Natural killer cell (primary cell): ENCODE measurements around the gene MYLK4. TPM values are rescaled to one million over a fixed set of nuclear protein-coding genes. Genes with fewer than 3 reads are reported as not detected.

Experiments used
- ATAC-seq, 3 donors: fragments of 150-1000 bp in 2 of 3; fragments of 200-7000 bp in 1 of 3; cut with Tn5 transposase; 1 replicate in 1 of 3; 2 replicates in 2 of 3; pipeline ENCODE4 v1.10.0; 2021; ENCODE audit warnings: mild to moderate bottlenecking in 2 of 3, moderate library complexity in 2 of 3
- DNase-seq, 2 donors: peaks; one replicate each; pipeline versions ENCODE4 v3.0.0 to v3.0.0-alpha.2; 2013 to 2021; ENCODE audit warnings: mixed read lengths in 1 of 2
- H3K27ac ChIP-seq: one replicate; pipeline ENCODE4 v1.5.1; 2013; ENCODE audit warnings: mild to moderate bottlenecking, low read length
- H3K27me3 ChIP-seq: one replicate; pipeline ENCODE4 v1.6.1; 2013; ENCODE audit warnings: low read length; ENCODE audit not compliant: control insufficient read depth, insufficient read depth
- H3K36me3 ChIP-seq: one replicate; pipeline ENCODE4 v1.6.1; 2013; ENCODE audit warnings: low read length; ENCODE audit not compliant: control insufficient read depth, insufficient read depth
- H3K4me1 ChIP-seq: one replicate; pipeline ENCODE4 v1.6.1; 2013; ENCODE audit warnings: low read length; ENCODE audit not compliant: control insufficient read depth, insufficient read depth
- H3K4me3 ChIP-seq: one replicate; pipeline ENCODE4 v1.5.1; 2013; ENCODE audit warnings: low read length
- H3K9me3 ChIP-seq: one replicate; pipeline ENCODE4 v1.6.1; 2013; ENCODE audit warnings: low read length; ENCODE audit not compliant: control insufficient read depth, insufficient read depth
- H3K27ac Mint-ChIP-seq, 2 donors: one replicate each; pipeline ENCODE4 v1.8.0; 2022; ENCODE audit warnings: mild to moderate bottlenecking in 2 of 2, mixed read lengths in 2 of 2, moderate library complexity in 1 of 2
- H3K27me3 Mint-ChIP-seq, 2 donors: one replicate each; pipeline ENCODE4 v1.8.0; 2022; ENCODE audit warnings: low read depth in 2 of 2, mixed read lengths in 2 of 2
- H3K36me3 Mint-ChIP-seq: one replicate; pipeline ENCODE4 v1.8.0; 2022; ENCODE audit warnings: mixed read lengths
- H3K4me1 Mint-ChIP-seq, 2 donors: one replicate each; pipeline ENCODE4 v1.8.0; 2022; ENCODE audit warnings: mixed read lengths in 2 of 2
- H3K4me3 Mint-ChIP-seq: one replicate; pipeline ENCODE4 v1.8.0; 2022; ENCODE audit warnings: mild to moderate bottlenecking, moderate library complexity, mixed read lengths
- H3K9me3 Mint-ChIP-seq, 2 donors: one replicate each; pipeline ENCODE4 v1.8.0; 2022; ENCODE audit warnings: mixed read lengths in 2 of 2
- WGBS: methylation state at CpG from one replicate; pipeline ENCODE4 v1.1.7; 2013; ENCODE audit warnings: missing lambda C conversion rate; ENCODE audit not compliant: insufficient coverage; 5-methylcytosine and 5-hydroxymethylcytosine counted together
- intact Hi-C: fragments of 100-400 bp; cut with micrococcal nuclease; formaldehyde crosslinking; loops from one replicate; pipeline ENCODE4 v1.14.2; 2022
- total RNA-seq, 4 donors: library from RNA; stranded (reverse); fragments of 120-200 nt in 1 of 4; gene quantifications; one replicate each; pipeline versions ENCODE4 v1.2.3 to v1.2.4, GENCODE V29; 2013 to 2022
- TF ChIP-seq, protein P1 (sequence below): fragments of 200-600 bp; IDR thresholded peaks from one replicate; pipeline ENCODE4 v1.8.0; 2022; ENCODE audit warnings: antibody characterized with exemption

Gene MYLK4
- total RNA-seq, 3 donors from 2014 or later (not counting 1 experiment from before 2014, with no cell fraction given): 0.45 to 1.1 (median 0.88) TPM

DNA sequence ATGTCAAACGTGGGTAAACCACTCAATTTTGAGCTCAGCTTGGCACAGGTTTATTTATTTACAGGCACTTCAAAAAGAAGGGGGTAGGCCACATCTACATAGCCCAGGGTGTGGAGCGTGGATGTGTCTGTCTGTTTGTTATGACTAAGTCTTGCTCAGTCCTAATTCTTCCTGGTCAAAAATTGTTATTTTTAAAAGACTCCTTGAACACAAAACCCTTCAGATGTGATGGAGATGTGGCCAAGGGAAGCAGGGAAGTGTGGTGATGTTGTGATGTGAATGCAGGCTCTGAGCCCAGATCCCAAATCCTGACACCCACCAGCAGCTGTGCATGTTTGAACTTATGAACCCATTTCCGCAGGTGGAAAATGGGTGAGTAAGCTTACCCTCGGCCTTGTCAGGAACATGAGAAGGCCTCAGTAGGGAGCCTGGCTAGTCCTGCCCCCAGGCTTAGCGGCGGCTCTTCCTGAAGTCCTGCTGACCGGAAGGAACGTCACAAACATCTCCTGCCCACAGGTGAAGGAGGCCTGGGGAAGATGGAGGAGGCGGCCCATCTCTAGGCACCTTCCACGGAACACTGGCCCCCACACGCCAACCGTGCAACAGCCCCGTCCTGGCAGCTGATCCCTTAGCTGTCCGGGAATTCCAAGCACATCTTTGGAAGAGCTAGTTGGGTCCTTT is 119.7 kb downstream of the MYLK4 start:
- WGBS: 86% methylated on average over 14 of the region's 14 CpGs
- Mint-ChIP-seq H3K4me1 (peaks cover 0 to 5% of the 10 kb centered on the region in 2 donors), H3K9me3 (no peaks in the 10 kb centered on the region), H3K36me3 (no peaks in the 10 kb centered on the region), H3K27ac (no peak overlapping the region), H3K4me3 (no peak overlapping the region), H3K27me3 (peaks cover 8 to 17% of the 10 kb centered on the region in 2 donors)
- Histone ChIP-seq H3K36me3 (no peaks in the 10 kb centered on the region), H3K4me3 (no peak overlapping the region), H3K27ac (no peak overlapping the region), H3K27me3 (peaks cover 2% of the 10 kb centered on the region), H3K9me3 (no peaks in the 10 kb centered on the region), H3K4me1 (peaks cover 8% of the 10 kb centered on the region)
- TF ChIP-seq, protein P1, sequence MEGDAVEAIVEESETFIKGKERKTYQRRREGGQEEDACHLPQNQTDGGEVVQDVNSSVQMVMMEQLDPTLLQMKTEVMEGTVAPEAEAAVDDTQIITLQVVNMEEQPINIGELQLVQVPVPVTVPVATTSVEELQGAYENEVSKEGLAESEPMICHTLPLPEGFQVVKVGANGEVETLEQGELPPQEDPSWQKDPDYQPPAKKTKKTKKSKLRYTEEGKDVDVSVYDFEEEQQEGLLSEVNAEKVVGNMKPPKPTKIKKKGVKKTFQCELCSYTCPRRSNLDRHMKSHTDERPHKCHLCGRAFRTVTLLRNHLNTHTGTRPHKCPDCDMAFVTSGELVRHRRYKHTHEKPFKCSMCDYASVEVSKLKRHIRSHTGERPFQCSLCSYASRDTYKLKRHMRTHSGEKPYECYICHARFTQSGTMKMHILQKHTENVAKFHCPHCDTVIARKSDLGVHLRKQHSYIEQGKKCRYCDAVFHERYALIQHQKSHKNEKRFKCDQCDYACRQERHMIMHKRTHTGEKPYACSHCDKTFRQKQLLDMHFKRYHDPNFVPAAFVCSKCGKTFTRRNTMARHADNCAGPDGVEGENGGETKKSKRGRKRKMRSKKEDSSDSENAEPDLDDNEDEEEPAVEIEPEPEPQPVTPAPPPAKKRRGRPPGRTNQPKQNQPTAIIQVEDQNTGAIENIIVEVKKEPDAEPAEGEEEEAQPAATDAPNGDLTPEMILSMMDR: no peak
- no peak for ATAC-seq
- no peak for DNase-seq
- intact Hi-C loops: loop anchor here (5.0 kb wide), 1 partner anchor 434 kb away; no protein-coding TSS in a partner anchor

DNA sequence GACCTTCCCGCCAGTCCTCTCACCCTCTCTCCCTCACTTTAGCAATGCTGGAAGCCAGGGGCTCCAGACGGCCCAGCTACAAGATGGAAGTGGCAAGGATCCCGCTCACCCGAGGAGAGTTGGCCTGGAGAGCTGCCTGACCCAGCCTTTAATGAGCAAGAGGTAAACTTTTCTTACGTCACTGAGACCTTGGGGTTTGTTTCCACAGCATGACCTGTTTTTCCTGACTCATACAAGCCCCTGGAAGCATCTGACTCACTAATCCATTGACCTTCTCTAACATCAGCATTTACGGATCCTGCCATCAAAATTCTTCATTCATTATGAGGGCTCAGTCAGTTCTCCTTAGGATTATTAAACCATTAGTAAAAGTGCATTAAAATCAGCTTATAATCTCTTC is 120.4 kb downstream of the MYLK4 start:
- DNase-seq (no peak), ATAC-seq (no peak)
- H3K36me3 ChIP-seq: no peaks in the 10 kb centered on the region
- H3K4me3 ChIP-seq: no peak overlapping the region
- Mint-ChIP-seq H3K4me1 (peaks cover 0 to 5% of the 10 kb centered on the region in 2 donors), H3K9me3 (no peaks in the 10 kb centered on the region), H3K27ac (no peak overlapping the region), H3K4me3 (no peak overlapping the region), H3K27me3 (peaks cover 8 to 11% of the 10 kb centered on the region in 2 donors), H3K36me3 (no peaks in the 10 kb centered on the region)
- peaks cover 2% of the 10 kb centered on the region for H3K27me3 ChIP-seq
- TF ChIP-seq, protein P1: no peak
- H3K4me1 ChIP-seq: peaks cover 8% of the 10 kb centered on the region
- WGBS: 93% methylated on average over 5 of the region's 6 CpGs
- intact Hi-C loops: loop anchor here (5.0 kb wide), 1 partner anchor 433 kb away; no protein-coding TSS in a partner anchor
- no peak overlapping the region for H3K27ac ChIP-seq
- no peaks in the 10 kb centered on the region for H3K9me3 ChIP-seq

- ATAC-seq: no peak
- no peak overlapping the region for H3K27ac ChIP-seq
- DNase-seq: no peak
- H3K4me1 ChIP-seq: no peaks in the 10 kb centered on the region
- H3K36me3 ChIP-seq: no peaks in the 10 kb centered on the region
- WGBS: 73% methylated on average over 7 of the region's 7 CpGs
- no peak overlapping the region for H3K27ac Mint-ChIP-seq
- H3K36me3 Mint-ChIP-seq: no peaks in the 10 kb centered on the region
- peaks cover 6 to 22% of the 10 kb centered on the region in 2 donors for H3K27me3 Mint-ChIP-seq
- H3K9me3 Mint-ChIP-seq: no peaks in the 10 kb centered on the region
- no peak overlapping the region for H3K4me3 Mint-ChIP-seq
- no peaks in the 10 kb centered on the region for H3K9me3 ChIP-seq
- H3K4me3 ChIP-seq: no peak overlapping the region
- TF ChIP-seq, protein P1: no peak
- intact Hi-C loops: no loop called here
- no peaks in the 10 kb centered on the region for H3K4me1 Mint-ChIP-seq
- H3K27me3 ChIP-seq: no peaks in the 10 kb centered on the region
These were observed 124.3 kb downstream of the MYLK4 start for GRCh38 chr6:2626401-2626800.

- Histone ChIP-seq H3K4me1 (no peaks in the 10 kb centered on the region), H3K27me3 (no peaks in the 10 kb centered on the region), H3K9me3 (no peaks in the 10 kb centered on the region), H3K36me3 (no peaks in the 10 kb centered on the region), H3K4me3 (no peak overlapping the region), H3K27ac (no peak overlapping the region)
- ATAC-seq (no peak), DNase-seq (no peak)
- H3K27ac Mint-ChIP-seq: no peak overlapping the region
- TF ChIP-seq, protein P1: no peak
- intact Hi-C loops: no loop called here
- H3K4me1 Mint-ChIP-seq: no peaks in the 10 kb centered on the region
- peaks cover 6 to 22% of the 10 kb centered on the region in 2 donors for H3K27me3 Mint-ChIP-seq
- H3K36me3 Mint-ChIP-seq: no peaks in the 10 kb centered on the region
- no peak overlapping the region for H3K4me3 Mint-ChIP-seq
- WGBS: no CpG with 5 or more reads among the region's 1 CpG
- no peaks in the 10 kb centered on the region for H3K9me3 Mint-ChIP-seq
These were observed 125.1 kb downstream of the MYLK4 start for GRCh38 chr6:2625581-2625980.
